Activated naive CD8-positive, alpha-beta T cell treated with anti-CD3 and anti-CD28 coated beads, Interleukin-2, amount 50 U/mL, for 16 hours (primary cell): ENCODE data around the gene TEKT1.

ENCODE experiments used
- DNase-seq: peaks from one replicate; pipeline ENCODE4 v3.0.0-alpha.2; 2020; ENCODE audit warnings: low read depth, low spot score

Gene TEKT1

DNA sequence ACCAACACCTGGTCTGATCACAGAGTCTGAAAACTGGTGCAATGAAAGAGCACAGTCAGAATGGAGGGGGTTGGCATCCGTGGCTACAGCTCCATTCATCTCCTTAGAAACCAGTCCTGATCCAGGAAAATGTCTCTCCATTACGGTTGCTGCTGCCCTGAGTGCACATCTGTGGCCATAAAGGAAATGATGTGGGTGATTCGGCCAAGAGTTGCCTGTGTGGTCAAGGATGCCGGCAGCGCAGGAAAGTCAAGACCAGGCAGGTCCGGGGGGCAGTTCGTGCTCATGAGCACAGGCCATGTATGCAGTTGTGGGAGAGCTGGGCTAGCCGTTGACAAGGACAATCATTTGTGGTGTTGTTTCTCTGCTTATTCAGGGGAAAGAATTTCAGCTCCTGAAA is 69.8 kb downstream of the TEKT1 start:
- DNase-seq = no peak

DNA sequence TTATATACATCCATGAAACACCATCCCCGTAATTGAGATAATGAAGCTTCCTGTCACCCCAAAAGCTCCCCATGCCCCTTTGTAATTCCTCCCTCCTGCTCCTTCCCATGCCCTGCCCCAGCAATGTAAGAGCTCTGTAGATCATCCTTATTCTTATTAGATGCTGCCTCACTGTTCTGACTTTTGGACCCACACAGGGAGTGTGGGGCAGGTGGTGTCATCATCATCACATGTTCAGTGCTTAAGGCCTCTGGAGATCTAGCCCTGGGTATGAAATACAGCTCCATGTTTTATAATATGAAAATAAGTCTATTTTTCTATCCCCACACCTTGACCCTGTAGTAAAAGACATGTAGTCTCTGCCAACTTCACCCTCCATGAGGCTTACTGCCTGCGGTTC is 73.8 kb downstream of the TEKT1 start:
- no peak for DNase-seq

DNA sequence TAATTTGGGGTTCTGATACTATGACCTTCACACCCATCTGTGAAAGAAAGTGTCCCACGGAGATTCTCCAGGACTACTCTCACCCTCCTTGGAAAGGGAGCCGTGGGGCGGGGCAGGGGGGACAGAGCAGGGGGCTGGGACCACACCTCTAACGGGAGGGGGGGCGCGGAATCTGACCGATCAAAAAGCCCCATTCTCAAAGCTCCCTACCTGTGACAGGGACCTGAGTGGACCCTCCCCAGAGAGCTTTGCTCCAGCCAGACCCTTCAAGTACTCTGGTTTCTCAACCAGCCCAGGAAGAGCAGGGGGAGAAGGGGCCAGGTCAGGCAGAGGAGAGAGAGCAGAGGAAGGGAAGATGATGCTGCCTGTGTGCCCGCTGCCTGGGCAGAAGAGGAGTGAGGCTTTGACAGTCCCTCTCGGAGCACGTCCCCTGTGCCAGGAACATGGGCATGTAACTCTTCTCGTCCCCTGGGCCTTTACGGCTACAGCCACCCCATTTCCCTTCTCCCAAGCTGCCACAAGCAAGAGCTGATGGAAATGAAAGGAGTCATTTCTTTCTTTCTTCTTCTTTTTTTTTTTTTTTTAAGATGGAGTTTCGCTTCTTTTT is 75.0 kb downstream of the TEKT1 start:
- no peak for DNase-seq

DNA sequence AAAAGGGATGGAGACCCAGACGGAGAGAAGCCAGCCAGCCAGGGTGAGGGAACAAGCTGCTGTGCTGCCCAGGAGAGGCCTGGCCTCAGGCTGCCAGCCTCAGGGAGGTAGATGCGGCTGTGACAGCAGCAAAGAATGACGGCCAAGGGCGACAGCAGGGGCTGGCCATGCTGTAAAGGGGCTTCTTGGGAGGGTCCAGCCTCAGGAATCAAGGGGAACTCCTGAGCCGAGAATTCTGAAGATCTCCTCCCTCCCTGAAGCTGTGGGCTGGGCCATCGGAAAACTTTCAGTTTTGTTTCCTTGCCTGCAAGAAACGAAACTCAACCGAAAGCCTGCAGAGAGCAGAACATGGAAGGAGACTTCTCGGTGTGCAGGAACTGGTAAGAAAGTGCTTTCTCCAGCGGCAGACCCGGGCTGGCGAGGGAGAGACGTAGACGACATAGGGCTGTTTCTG is 75.8 kb downstream of the TEKT1 start, which contains the start of gene XAF1:
TSS of gene XAF1 (plus strand) at position 316 of the 454 bp plus-strand sequence. CDS start at position 349, 33 bp downstream.
- DNase-seq = no peak

DNA sequence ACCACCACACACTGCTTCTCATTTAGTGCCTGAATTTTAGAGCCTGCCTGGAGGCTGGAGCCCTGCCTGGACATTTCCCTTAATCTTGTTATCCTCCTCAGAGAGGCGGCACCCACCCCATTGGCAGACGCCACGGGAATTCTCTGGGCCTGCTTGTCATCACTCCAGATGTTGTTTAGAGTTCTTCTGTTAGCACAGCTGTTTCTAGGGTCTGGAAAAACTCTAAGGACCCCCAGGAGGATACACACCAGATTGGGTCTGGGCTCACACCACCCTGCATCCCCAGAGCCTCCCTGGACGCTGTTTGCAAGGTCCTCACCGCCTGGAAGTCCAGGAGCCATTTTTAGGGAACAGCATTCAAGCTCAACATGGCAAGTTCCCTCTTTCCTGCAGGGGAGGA is 76.2 kb downstream of the TEKT1 start:
- DNase-seq = no peak

DNA sequence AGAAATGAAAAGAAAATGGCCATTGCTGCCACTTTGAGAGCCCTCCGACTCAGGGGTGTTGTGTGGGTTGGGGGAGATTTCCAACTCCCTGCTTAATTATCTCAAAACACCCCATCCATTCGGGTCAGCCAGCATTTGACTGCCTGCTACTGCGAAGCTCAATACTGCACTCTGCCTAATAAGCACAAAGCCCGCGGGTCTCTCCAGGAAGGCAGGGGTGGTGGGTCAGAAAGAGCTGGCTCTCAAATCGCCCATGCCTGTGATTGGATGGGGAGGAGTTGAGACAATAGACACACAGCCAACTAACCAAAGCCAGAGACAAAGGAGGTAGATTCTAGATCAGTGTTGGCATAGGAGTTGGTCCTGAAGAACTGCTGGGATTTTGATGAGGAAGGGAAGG is 78.0 kb downstream of the TEKT1 start:
- no peak for DNase-seq

DNA sequence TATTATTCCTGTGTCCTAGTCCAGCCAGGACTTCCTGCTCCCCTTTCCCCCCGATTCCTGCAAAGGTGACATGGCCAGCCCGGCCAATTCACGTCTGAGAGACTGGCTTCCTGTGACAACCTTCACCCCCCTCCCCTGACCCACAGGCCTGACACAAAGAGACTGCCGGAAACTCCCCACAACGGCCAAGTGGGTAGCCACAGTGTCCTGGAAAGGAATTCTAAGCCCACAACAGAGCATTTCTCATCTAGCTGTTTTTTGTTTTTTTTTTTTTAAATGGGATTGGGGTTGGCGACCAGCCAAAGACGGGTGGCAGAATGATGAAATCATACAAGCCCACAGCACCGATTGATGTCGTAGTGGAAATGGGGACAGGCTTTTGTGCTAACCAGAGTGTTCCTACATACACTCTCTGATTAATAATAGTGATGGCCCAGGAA is 78.5 kb downstream of the TEKT1 start:
- no peak for DNase-seq

DNA sequence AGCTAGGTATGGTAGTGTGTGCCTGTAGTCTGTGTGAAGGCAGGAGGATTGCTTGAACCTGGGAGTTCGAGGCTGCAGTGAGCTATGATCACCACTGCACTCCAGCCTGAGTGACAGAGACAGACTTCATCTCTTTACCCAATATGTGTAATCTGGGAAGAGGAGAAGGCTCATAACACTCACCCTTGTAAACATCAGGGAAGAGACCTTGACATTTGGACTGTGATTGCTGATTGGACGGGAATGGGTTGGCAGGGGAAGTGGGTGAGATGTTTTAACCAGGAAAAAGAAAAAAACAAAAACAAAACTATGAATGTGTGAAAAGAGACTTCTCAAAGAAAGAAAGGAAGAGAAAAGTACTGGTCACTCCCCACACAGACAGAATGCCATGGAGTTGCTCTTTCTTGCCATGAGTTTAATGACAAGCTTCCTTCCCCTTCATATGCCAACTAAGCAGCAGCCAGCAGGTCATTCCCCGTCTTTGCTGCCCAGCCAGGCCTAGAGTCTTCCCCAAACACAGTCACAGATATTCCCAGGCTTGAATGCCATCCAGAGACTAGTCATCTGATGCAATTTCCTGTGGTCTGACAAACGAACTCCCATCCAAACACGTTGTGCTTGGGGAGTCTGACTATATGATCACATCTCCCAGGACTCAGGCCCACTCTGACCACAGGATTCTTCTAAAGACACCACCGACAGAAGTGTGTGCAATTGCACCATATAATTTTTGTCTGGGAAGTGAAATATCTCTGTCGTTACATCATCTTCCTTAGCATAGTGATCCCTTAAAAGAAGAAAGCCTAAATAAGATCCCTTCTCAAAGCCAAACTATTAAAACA is 79.2 kb downstream of the TEKT1 start:
- no peak for DNase-seq

DNA sequence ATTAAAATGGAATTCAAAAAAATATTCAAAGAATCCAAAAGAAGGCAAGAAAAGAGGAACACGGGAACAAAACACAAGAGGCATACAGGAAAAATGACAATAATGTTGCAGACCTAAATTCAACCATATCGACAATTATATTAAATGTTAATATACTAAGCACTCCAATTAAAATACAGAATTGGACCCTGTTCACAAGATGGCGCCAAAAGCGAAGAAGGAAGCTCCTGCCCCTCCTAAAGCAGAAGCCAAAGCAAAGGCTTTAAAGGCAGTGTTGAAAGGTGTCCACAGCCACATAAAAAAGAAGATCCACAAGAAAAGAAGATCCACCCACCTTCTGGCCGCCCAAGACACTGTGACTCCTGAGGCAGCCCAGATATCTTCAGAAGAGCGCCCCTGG is 82.0 kb downstream of the TEKT1 start:
- DNase-seq = no peak

DNA sequence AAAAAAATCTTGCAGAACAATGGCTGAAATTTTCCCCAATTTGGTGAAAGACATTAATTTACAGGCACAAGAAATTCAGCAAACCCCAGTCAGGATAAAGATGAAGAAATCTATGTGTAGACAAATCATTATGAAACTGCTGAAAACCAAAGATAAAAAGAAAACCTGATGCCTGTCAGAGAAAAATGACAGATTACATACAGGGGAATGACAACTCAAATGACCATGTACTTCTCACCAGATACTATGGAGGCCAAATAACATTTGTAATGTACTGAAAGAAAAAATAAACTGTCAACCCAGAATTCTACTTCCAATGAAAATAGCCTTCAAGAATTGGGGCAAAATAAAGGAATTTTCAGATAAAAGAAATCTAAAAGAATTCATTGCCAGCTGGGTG is 82.9 kb downstream of the TEKT1 start:
- no peak for DNase-seq
